ENCODE results near the gene TBCE.

The TBCE gene

GRCh38 chr1:235500971-235501540 lies 133.8 kb downstream of the TBCE start:
- no peak for DNase-seq
- 0 out of 2 replicates have a peak overlapping the region, but pooled peaks have one; percentile 3 for H3K4me2 ChIP-seq (ENCODE audit: low read depth, low read length)
- TF ChIP-seq EZH2phosphoT487 (IDR thresholded peaks at IDR 0.05; ENCODE audit: low read length), result no peak
- no peaks in the 10 kb centered on the region for H3K27me3 ChIP-seq (replicated peaks; ENCODE audit: insufficient read depth, low read length)
- H3F3A ChIP-seq (ENCODE audit: insufficient read depth, low read length), result peaks cover 30% of the 10 kb centered on the region
- no peaks in the 10 kb centered on the region for H3K9me3 ChIP-seq (replicated peaks; ENCODE audit: insufficient read depth, low read length)
- H3K36me3 ChIP-seq (replicated peaks; ENCODE audit: insufficient read depth, low read length), result no peaks in the 10 kb centered on the region
- peaks cover 17% of the 10 kb centered on the region for H3K4me1 ChIP-seq (ENCODE audit: low read length)
- no peak overlapping the region for H3K4me3 ChIP-seq (ENCODE audit: low read length)
- H3K79me2 ChIP-seq (ENCODE audit: low read length), result peaks cover 71% of the 10 kb centered on the region
- no peak overlapping the region for H3K9ac ChIP-seq (ENCODE audit: low read length)
- H3K9me2 ChIP-seq (replicated peaks; ENCODE audit: insufficient read depth, low read length), result no peaks in the 10 kb centered on the region
- no peak overlapping the region for H2AFZ ChIP-seq (ENCODE audit: low read length)
- H3K27ac ChIP-seq (ENCODE audit: low read length), result no peak overlapping the region
- peaks cover 7% of the 10 kb centered on the region for H4K20me1 ChIP-seq (ENCODE audit: insufficient read depth, low read length)
